Fibroblast of the conjunctiva (primary cell): ENCODE data around the gene STX18.

Experiments used
- DNase-seq: peaks from one replicate; pipeline ENCODE4 v3.0.0-alpha.2; 2010; ENCODE audit warnings: low read depth

The STX18 gene

DNA sequence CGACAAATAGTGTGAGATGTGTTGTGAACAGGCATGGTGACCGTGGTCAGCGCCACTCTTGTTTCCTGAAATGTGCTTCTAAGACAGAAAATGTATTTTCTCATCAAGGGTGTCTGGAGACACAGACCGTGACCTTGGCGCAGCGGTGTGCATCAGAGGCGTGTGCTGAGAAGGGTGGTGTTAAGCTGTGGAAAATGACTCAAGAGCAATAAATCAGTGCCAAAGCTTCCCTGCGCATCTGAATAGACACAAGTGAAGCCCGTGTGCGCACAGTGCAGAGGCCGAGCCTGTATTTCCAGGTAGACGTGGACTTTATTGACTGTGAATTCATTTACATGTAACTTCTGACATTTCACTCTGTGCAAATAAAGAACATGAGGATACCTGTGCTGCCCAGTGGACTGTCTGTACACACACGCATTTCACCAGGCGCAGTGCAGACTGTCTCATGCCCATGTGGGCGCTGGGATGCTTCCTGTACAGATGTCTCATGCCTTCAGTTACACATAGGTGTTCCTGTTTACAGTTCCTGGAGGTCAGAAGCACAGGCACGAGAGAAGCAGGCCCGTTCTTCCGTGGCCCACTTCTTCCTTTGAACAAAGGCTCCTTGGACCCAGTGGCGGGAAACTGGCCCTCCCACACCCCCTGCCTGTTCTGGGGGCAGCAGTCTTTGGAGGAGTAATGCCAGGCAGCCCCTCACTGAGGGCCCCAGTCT lies 123.0 kb downstream of the STX18 start:
- DNase-seq = no peak

- DNase-seq = no peak
Observed at GRCh38 chr4:4417886-4418285, 124.0 kb downstream of the STX18 start.

GRCh38 chr4:4416981-4417380 lies 124.9 kb downstream of the STX18 start:
- no peak for DNase-seq

GRCh38 chr4:4415806-4416805 lies 125.7 kb downstream of the STX18 start:
- no peak for DNase-seq

GRCh38 chr4:4415107-4415805 lies 126.6 kb downstream of the STX18 start:
- DNase-seq = no peak

DNA sequence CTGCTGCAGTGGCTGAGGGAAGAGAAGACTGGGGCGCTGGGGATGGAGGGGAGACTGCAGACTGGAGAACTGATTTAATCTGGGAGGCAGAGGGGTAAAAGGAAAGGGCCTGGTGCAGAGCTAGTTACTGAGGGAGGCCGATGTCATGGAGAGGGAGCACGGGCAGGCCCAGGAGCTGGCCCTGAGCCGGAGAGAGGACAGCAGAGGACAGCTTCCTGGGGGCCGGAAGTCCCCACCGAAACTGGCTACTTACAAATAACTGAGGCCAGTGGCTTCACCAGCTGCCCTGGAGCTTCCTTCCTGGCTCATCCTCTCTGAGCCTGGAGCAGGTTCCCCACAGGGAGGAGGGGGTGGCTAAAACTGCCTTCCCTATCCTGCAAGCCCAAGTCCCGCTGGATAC lies 128.0 kb downstream of the STX18 start:
- DNase-seq = no peak

- no peak for DNase-seq
Observed at GRCh38 chr4:4413373-4413725, 128.5 kb downstream of the STX18 start.

DNA sequence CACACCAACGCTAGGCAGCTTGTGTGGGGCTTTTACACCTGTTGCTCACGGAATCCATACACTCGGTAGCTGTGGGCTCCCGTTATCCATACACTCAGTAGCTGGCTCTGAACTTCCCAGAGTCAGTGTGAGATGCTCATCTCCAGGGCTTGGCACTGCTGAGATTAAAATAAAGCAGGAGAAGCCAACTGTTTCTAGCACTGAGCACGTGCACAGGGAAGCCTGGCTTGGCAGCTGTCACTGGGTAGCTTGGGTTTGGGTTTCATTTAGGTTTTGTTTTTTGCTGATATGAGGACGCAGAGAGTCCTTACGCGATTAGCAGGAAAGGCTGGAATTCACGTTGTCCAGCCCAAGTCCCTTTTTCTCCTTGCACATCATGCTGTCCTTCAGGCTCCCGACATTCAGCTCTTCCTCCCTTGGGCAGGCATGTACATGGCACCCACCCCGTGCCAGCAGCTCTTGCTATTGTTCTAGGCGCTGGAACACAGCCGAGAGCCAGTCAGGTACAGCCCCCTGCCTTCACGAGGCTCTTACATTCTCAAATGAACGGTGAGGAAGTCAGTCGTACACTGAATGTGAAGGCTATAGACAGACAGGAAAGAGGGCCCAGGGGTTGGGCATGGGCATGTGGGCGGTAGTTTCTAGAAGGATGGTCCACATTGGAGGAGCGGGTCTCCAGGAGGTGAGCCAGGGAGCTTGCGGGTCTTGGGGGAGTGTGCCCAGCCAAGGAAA lies 129.0 kb downstream of the STX18 start:
- no peak for DNase-seq

DNA sequence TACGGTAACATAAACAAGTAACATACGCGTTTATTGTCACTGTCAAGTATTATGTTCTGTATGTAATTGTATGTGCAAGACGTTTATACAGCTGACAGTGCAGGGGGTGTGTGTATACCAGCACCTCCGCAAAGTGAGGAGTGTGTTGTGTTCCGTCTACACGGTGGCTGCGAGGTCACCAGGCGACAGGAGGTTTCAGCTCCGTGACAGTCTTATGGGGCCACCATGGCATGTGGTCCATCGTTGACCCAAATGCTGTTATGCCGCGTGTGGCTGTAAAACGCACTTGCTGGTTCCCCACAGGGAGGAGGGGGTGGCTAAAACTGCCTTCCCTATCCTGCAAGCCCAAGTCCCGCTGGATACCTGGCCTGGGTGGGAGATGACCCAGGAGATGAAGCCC lies 129.9 kb downstream of the STX18 start:
- DNase-seq = no peak

GRCh38 chr4:4410271-4410670 lies 131.6 kb downstream of the STX18 start:
- no peak for DNase-seq

- no peak for DNase-seq
Observed at GRCh38 chr4:4409416-4410115, 132.3 kb downstream of the STX18 start.

DNA sequence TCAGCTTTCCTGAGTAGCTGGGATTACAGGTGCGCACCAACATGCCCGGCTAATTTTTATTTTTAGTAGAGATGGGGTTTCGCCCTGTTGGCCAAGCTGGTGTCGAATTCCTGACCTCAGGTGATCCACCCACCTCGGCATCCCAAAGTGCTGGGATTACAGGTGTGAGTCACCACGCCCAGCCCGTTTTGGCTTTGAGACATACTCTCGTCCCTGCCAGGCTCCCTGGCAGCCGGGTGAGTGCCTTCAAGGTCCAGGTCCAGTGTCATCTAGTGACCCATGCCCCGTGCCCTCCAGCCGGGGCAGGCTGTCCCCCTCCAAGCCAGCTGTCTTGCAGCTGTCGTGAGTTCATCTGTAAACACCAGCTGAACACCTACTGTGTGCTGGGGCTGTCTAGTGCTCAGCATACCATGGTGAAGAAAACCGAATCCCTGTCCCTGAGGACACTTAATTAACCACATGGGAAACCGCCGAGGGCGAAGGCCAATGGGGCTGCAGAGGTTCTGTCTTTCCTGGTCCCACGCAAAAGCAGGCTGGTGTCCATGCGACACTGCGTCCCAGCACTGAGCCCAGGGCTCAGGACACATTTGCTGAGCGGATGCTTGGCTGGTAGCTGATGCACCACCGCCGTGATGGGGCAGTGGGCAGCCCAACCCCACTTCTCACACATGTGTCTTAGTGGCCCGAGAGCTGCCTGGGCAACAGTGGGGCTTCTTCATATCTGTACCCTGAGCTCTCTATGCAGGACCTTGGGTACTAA lies 133.1 kb downstream of the STX18 start:
- DNase-seq = no peak

GRCh38 chr4:4408132-4408523 lies 133.7 kb downstream of the STX18 start:
- no peak for DNase-seq

- no peak for DNase-seq
Observed at GRCh38 chr4:4407299-4408131, 134.3 kb downstream of the STX18 start.

GRCh38 chr4:4406455-4407298 lies 135.2 kb downstream of the STX18 start:
- DNase-seq = no peak

DNA sequence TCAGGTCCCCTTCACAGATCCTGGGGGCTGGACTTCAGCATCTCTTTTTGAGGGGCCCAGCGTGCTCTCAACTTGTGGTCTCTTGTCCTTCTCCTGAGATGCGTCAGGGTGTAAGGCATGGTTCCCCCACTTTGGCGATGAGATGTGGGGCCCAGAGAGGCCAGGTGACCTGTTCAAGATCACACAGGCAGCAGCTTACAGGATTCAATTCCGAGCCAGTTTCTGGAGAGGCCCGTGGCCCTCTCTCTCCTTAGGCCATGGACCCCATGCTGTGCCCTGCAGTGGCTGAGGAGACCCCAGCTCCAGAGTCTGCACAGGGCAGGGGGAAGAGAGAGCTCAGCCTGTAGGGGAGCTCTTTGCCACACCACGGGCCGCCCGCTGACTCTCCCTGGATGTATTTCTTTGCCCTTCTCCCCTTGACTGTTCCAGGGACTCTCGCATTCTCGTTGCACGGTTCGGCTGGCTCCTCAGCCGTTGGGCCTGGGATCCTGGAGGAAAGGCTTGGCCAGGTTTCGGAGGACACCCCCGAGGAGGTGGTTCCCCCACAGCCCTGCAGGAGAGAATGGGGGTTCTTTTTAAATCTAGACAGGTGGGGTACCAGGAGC lies 136.4 kb downstream of the STX18 start:
- no peak for DNase-seq

DNA sequence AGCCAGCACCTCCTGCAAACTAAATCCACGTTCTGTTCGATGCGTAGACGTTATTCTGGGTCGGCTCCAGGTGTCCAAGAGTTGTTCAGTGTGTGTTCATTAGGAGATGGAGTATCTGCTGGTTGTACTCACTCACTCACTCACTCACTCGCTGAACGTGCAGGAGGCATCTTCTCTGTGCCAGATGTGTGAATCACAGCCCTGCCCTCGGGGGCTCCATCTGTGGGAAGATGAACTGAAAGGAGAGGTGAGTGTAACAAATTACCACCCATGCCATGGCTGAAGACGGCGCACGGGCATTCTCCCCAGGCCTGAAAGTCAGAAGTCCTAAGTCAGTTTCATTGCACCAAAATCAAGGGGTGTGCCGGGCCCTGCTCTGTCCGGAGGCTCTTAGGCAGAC lies 138.9 kb downstream of the STX18 start:
- no peak for DNase-seq

DNA sequence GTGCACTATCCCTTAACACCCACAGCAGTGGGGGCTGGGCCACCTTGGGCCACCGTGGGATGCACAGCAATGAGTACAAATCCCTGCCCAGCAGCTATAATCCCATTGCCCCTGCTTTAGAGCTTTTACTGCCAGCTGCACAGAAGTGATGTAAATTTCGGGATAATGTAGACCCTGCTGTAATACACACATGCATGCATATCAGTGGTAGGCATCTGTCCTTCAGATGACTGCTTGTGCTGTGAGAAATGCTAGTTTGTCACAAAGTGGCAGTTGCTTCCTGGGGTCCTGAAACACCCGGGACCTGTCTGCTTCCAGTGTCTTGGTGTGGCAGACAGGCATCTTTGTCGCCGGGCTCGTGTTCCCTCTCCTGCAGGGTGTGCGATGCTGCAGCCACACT lies 140.8 kb downstream of the STX18 start:
- no peak for DNase-seq
